22Rv1 (cell line): Measurements from ENCODE around the gene ATP2A3.

Source experiments
- ZFX ChIP-seq: fragments of 450-650 bp; IDR thresholded peaks from 2 replicates; pipeline ENCODE4 v1.6.1; 2017; ENCODE audit warnings: antibody characterized with exemption, borderline replicate concordance
- TF ChIP-seq, protein P1 (sequence below): fragments of 450-650 bp; IDR thresholded peaks from 2 replicates; pipeline ENCODE4 v1.5.1; 2017; ENCODE audit warnings: mild to moderate bottlenecking

DNA sequence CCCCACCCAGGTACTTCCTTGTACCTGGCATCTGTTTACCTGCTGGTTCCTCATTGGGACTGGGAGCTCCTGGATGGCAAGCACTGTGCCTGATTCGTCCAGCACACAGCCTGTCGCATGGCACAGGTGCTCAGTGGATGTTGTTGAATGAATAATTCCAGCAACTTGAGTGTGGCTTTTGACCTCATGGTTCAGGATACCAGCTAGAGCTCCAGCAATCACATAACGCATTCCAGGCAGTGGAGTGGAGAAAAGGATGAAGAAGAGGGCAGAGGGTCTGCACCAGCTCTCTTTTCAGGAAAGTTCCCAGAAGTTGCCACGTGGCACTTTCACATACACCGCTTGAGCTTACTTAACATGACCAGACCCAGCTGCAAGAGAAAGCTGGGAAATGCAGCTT lies 70.0 kb downstream of the ATP2A3 start:
- TF ChIP-seq, protein P1, sequence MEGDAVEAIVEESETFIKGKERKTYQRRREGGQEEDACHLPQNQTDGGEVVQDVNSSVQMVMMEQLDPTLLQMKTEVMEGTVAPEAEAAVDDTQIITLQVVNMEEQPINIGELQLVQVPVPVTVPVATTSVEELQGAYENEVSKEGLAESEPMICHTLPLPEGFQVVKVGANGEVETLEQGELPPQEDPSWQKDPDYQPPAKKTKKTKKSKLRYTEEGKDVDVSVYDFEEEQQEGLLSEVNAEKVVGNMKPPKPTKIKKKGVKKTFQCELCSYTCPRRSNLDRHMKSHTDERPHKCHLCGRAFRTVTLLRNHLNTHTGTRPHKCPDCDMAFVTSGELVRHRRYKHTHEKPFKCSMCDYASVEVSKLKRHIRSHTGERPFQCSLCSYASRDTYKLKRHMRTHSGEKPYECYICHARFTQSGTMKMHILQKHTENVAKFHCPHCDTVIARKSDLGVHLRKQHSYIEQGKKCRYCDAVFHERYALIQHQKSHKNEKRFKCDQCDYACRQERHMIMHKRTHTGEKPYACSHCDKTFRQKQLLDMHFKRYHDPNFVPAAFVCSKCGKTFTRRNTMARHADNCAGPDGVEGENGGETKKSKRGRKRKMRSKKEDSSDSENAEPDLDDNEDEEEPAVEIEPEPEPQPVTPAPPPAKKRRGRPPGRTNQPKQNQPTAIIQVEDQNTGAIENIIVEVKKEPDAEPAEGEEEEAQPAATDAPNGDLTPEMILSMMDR, result no peak
- TF ChIP-seq ZFX, result no peak
